BJ (cell line): ENCODE data around the gene FZR1. TPM values are rescaled to one million over a fixed set of nuclear protein-coding genes. Genes with fewer than 3 reads are reported as not detected.

Experiments
- CTCF ChIA-PET: fragments of 350-600 bp; formaldehyde crosslinking; extraction: SDS; loops from one replicate; lab custom pipeline; 2021; ENCODE audit warnings: antibody characterized with exemption, inconsistent platforms; lab: Yijun Ruan, JAX
- POLR2A ChIA-PET: fragments of 300-600 bp; sonication (Branson Sonifier 250); formaldehyde crosslinking; extraction: SDS; loops from one replicate; lab custom pipeline; 2021; ENCODE audit warnings: antibody characterized with exemption; lab: Charles Lee
- DNase-seq: peaks from one replicate; pipeline ENCODE4 v3.0.0-alpha.2; 2011; ENCODE audit warnings: low read depth
- H3K27me3 ChIP-seq: 2 replicates; pipeline ENCODE4 v1.6.0; 2011; ENCODE audit warnings: low read length; ENCODE audit not compliant: control insufficient read depth, insufficient read depth
- H3K36me3 ChIP-seq: 2 replicates; pipeline ENCODE4 v1.5.1; 2011; ENCODE audit warnings: low read length; ENCODE audit not compliant: control insufficient read depth, insufficient read depth
- H3K4me3 ChIP-seq: 2 replicates; pipeline ENCODE4 v1.5.1; 2011; ENCODE audit warnings: low read depth, mild to moderate bottlenecking, control low read depth, low read length
- polyA plus RNA-seq: library from polyadenylated mRNA; depleted of rRNA; stranded (reverse); fragments of >200 nt; gene quantifications from 2 replicates; pipeline ENCODE4 v1.2.3, GENCODE V29; 2011
- TF ChIP-seq, protein P1 (sequence below): IDR thresholded peaks from 2 replicates; pipeline ENCODE4 v1.5.1; 2011; ENCODE audit warnings: low read depth, mild to moderate bottlenecking, control low read depth, inconsistent platforms, low read length, moderate library complexity; ENCODE audit not compliant: insufficient read depth

FZR1 gene
- polyA plus RNA-seq, 1 experiment = 52.3 TPM

DNA sequence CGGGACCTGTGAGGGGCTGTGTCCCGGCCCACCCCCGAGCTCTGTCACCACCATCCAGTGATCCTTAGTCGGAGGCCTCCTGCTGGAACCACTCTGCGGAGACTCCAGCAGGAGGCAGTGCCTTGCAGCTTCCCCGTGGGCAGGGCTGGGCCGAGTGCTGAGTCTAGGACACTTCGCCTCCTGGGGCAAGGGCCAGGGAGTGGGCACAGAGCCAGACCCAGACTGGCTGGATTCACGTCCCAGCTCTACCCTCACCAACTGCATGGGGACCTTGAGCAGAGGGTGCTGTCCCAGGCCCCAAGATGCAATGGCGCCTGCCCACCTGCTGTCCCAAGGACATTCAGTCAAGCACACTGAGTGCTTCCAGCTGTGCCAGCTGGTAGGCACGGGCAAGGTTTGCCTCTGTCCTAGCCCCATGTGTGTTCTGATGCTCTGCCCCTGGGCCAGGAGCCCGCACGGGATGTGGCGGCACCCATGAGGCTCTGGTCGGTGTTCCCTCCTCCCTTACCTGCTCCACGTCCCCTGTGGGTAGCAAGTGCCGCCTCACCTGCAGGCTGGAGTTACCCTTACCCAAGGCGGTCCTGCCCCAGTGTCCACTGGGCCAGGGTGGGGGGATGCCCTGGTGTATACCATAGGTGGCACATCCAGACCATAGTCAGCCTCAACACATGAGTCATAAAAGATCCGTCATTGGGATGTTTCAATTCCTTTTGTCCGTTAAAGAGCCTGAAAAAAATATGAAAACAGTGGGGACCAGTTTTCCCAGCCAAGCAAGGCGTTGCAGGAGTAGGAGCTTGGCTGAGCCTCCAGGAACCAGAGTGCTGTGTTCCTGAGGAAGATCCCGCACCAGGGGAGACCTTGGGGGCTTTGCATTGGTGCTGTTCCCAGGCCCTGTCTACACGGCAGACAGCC is 7.4 kb downstream of the FZR1 start:
- no peak for DNase-seq
- TF ChIP-seq, protein P1, sequence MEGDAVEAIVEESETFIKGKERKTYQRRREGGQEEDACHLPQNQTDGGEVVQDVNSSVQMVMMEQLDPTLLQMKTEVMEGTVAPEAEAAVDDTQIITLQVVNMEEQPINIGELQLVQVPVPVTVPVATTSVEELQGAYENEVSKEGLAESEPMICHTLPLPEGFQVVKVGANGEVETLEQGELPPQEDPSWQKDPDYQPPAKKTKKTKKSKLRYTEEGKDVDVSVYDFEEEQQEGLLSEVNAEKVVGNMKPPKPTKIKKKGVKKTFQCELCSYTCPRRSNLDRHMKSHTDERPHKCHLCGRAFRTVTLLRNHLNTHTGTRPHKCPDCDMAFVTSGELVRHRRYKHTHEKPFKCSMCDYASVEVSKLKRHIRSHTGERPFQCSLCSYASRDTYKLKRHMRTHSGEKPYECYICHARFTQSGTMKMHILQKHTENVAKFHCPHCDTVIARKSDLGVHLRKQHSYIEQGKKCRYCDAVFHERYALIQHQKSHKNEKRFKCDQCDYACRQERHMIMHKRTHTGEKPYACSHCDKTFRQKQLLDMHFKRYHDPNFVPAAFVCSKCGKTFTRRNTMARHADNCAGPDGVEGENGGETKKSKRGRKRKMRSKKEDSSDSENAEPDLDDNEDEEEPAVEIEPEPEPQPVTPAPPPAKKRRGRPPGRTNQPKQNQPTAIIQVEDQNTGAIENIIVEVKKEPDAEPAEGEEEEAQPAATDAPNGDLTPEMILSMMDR = no peak
- H3K4me3 ChIP-seq = no peak overlapping the region
- CTCF ChIA-PET = interaction anchor here (1.3 kb wide), 1 partner anchor 31 kb away, joined by 4 read pairs; no protein-coding TSS in a partner anchor
- POLR2A ChIA-PET = no interaction called here
- H3K27me3 ChIP-seq = no peaks in the 10 kb centered on the region
- H3K36me3 ChIP-seq = peaks cover 16% of the 10 kb centered on the region

DNA sequence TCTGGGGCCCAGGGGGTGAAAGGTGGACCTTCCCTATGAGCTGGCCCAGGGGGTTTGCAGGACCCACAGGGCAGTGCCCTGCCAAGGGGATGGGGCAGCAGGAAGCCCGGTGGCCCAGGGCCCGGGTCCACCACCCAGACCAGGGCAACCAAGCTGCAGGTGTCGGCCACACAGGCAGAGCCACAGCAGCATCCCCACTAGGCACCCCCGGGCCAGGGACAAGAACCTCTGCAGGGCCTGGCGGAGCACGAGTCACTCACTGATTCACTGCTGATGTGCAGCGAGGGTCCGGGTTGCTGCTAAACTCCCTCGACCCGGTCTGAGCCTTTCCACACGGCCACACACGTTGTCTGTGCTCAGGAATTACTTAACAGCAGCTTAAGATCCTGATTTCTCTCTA is 8.8 kb downstream of the FZR1 start:
- DNase-seq = no peak
- POLR2A ChIA-PET = no interaction called here
- H3K36me3 ChIP-seq = peaks cover 13% of the 10 kb centered on the region
- TF ChIP-seq, protein P1 = no peak
- CTCF ChIA-PET = interaction anchor here (0.8 kb wide), 1 partner anchor 20 kb away, joined by 3 read pairs; no protein-coding TSS in a partner anchor
- H3K27me3 ChIP-seq = no peaks in the 10 kb centered on the region
- no peak overlapping the region for H3K4me3 ChIP-seq

GRCh38 chr19:3515891-3516422 is 9.8 kb downstream of the FZR1 start:
- ChIA-PET CTCF (interaction anchor here (1.2 kb wide), 1 partner anchor 19 kb away, joined by 3 read pairs; no protein-coding TSS in a partner anchor), POLR2A (no interaction called here)

GRCh38 chr19:3516675-3517207 is 10.6 kb downstream of the FZR1 start:
- no peak for DNase-seq
- ChIA-PET POLR2A (no interaction called here), CTCF (no interaction called here)
- Histone ChIP-seq H3K36me3 (peaks cover 18% of the 10 kb centered on the region), H3K27me3 (no peaks in the 10 kb centered on the region), H3K4me3 (no peak overlapping the region)
- TF ChIP-seq, protein P1 = no peak

More at GRCh38 chr19:3515891-3516422, 9.8 kb downstream of the FZR1 start:
- H3K27me3 ChIP-seq = no peaks in the 10 kb centered on the region
- no peak for DNase-seq
- H3K36me3 ChIP-seq = peaks cover 19% of the 10 kb centered on the region
- TF ChIP-seq, protein P1 = no peak
- no peak overlapping the region for H3K4me3 ChIP-seq

DNA sequence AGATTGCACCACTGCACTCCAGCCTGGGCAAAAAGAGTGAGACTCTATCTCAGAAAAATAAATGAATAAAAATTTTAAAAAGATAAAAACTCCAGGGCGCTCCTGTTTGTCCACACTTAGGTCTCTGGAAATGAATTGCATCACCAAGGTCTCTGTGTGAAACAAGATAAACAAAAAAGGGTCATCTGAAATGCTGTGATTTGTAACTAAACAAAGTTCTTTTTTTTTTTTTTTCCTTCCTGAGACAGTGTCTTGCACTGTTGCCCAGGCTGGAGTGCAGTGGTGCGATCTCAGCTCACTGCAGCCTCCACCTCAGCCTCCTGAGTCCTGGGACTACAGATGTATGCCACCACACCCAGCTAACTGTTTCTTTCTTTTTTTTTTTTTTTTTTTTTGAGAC is 11.5 kb downstream of the FZR1 start:
- Histone ChIP-seq H3K36me3 (peaks cover 18% of the 10 kb centered on the region), H3K4me3 (no peak overlapping the region), H3K27me3 (no peaks in the 10 kb centered on the region)
- CTCF ChIA-PET = interaction anchor here (1.3 kb wide), 1 partner anchor 13 kb away, joined by 6 read pairs; no protein-coding TSS in a partner anchor
- TF ChIP-seq, protein P1 = no peak
- no peak for DNase-seq
- POLR2A ChIA-PET = interaction anchor here (0.6 kb wide), 1 partner anchor 23 kb away, joined by 7 read pairs; no protein-coding TSS in a partner anchor
